Erythroblast (primary cell): ENCODE results near the gene DCLK3.

ENCODE experiments used
- GATA1 ChIP-seq: IDR thresholded peaks from 2 replicates; pipeline ENCODE4 v1.6.1; 2011; ENCODE audit warnings: low read depth, mild to moderate bottlenecking, control low read depth, low read length, moderate library complexity
- POLR2A ChIP-seq: IDR thresholded peaks from 2 replicates; pipeline ENCODE4 v1.6.1; 2011; ENCODE audit warnings: mild to moderate bottlenecking, low read length

DNA sequence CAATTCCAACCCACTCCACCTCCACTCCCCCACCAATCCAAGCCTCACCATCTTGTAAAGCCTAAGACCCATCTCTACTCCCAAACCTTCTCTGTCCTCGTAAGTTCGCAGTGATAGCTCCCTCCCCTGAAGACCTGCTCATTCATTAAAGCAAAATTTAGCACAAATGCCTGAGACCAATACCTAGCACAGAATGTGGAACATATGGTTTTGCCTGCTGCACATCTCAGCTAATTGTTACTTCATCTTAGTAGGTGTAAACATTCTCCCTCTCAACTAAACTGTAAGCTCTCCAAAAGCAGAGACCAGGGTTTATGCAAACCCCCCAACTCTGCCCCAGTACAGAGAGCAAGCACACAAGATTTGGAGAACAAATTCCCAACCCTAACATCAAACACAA is 20.5 kb downstream of the DCLK3 start:
- TF ChIP-seq POLR2A (no peak), GATA1 (no peak)
